HG02759 (cell line): ENCODE results near the gene MYO9B.

ENCODE experiments used
- ATAC-seq: cut with Tn5 transposase; IDR thresholded peaks from one replicate; pipeline ENCODE4 v1.9.1; 2021; ENCODE audit warnings: mild to moderate bottlenecking, moderate library complexity; ENCODE audit not compliant: unreplicated experiment

MYO9B gene

GRCh38 chr19:17075035-17075863 is at the start of gene MYO9B, which contains the start of gene HAUS8:
Gene MYO9B (plus strand): TSS chr19:17075777. CDS start chr19:17101718, 25,941 bp downstream.
Gene HAUS8 (minus strand): TSS chr19:17075452. CDS start chr19:17075422, 30 bp downstream.
- ATAC-seq, result peak; percentile 78

DNA sequence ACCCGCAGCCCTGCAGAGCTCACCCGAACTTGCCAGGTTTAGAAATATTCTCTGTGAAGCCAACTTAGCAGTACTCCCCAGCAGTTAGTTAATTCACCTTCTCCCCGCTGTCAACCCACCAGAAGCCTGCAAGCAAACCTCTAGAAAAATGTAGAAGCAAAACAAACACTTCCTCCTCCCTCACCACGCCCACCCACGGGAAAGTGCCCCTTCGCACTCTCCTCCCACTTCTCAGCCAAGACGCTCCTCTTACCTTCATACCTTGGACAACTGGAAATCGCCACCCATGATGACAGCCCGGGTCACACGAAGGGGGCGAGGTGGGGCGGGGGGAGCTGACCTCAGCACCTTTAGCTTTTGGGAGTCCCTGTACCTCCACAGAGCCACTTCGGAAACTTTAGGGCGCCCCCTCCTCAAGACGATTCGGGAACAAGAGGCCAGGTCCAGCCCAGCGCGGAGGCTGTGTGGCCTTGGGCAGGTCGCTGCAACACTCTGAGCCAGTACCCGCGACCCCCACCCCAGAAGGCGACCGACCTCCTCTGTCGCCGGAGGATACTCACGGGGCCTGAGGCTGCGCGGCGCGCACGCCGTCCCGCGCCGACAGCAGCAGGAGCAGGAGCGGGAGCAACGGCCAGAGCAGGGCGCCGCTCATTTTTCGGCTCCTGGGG is 49.5 kb upstream of the MYO9B start:
- no peak for ATAC-seq

DNA sequence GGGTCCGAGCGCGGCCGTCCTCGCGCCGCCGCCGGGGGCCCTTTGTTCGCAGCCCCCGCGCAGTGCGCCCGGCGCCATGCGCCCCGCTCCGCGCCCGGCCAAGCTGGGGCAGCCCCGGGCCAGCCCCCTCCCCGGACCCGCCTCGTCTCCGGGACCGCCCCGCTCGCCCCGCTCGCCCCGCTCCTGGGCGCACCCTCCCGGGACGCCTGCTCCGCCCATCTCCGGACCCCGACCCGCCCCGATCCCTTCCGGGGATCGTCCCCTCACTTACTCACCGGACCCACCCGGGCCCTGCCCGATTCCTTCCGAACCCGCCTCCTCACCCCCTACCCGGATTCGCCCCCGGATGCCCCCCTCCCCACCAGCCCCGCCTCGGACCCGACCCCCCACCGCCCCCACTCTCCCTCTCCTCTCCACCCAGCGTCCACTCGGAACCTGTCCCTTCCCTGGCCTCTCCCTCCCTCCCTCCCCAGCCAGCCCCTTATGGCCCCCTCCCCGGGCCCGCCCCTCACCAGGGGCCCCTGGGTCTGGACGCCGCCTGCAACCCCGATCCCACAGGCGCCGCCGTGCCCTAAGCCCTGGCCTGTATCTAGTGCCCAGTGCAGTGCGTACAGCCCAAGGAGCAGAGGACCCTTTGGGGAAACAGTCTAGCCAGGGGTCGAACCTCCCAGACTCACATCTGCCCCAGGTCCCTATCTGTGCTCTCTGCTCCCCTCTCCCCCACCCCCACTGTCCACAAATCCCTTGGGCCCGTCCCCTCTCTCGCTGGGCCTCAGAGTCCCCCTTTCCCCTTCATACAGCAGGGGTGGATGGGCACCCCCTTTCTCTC is 48.7 kb upstream of the MYO9B start, which contains the start of gene CPAMD8:
TSS of gene CPAMD8 (minus strand) at position 105 of the 829 bp plus-strand sequence. CDS start 168 bp downstream, outside the sequence.
- ATAC-seq, result no peak

DNA sequence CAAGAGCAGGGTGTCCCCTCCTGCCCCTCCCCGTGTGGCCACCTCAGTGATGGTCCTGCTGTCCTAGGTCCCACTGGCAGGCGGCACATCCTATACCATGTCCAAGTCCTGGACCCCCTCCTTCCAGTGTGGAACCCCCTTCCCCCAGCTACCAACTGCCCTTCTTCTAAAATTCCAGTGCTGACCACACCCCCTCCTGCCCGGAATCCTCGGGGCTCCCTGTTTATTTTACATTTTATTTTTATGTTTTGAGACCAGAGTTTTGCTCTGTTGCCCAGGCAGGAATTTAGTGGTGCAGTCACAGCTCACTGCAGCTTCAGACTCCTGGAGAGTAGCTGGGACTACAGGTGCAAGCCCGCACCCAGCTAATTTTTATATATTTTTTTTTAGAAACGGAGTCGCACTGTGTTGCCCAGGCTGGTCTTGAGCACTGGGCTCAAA is 48.0 kb upstream of the MYO9B start:
- no peak for ATAC-seq

GRCh38 chr19:17031741-17032140 is 43.8 kb upstream of the MYO9B start:
- no peak for ATAC-seq

DNA sequence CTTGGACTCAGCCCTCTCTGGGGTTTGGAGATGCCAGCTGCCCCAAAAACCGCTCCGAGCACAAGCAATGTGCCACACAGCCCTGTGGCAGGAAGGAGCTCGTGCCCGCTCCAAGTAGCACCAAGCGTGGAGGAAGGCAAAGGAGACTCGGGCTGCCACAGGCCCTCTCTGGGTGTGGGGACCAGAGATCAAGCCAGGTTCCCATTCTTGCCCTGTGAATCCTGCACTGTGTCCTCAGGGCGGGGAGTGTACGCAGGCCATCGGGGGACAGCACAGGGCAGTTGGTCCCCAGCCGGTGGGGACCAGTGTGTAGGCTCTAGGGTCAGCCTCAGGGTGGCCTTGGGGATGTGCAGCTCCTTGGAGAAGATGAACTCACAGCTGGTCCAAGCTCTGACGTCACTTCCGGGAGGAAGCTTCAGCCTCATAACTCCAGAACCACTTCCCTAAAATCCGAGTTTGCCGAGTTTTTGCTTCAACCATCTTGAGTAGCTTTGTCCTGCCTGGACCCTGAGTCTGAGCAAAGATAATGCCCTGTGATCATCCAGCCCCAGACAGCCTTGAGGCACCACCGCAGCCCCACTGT is 39.6 kb upstream of the MYO9B start:
- ATAC-seq, result no peak

DNA sequence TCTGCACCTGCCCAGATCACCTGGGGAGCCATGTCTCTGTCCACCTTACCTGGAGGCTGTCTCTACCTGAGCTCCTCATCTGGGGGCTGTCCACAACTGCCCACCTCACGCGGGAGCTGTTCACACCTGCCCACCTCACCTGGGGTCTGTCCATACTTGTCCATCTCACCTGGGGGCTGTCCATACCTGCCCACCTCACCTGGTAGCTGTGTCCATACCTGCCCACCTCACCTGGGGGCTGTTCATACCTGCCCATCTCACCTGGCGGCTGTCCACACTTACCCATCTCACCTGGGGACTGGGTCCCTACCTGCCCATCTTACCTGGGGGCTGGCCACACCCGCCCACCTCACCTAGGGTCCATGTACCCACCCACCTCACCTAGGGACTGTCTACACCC is 38.9 kb upstream of the MYO9B start:
- no peak for ATAC-seq

GRCh38 chr19:17037184-17037583 is 38.4 kb upstream of the MYO9B start:
- ATAC-seq, result no peak

DNA sequence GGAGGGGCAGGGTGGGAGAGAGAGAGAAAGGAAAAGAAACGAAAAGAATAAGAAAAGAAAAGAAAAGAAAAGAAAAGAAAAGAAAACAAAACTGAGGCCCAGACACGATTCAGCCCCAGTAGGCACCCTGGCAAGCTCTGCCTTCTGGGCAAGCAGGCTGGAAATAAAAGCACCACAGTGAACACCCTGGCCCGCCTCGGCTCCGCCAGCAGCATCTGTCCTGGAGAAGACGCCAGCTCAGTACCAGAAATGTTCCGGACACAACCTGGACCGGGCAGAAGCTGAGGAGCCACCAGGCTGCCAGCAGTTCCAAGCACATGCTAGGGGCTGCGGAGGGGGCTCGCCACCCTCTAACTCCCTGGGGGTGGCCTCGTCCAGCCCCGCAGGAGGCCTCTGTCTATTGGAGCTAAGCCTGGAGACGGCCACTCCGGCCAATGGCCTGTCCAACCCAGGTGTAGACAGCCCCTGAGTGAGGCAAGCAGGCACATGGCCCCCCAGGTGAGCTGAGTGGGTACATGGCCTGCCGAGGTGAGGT is 37.5 kb upstream of the MYO9B start:
- no peak for ATAC-seq

GRCh38 chr19:17041976-17042375 is 33.6 kb upstream of the MYO9B start:
- ATAC-seq, result no peak

- ATAC-seq, result no peak
Observed at GRCh38 chr19:17043744-17044143, 31.8 kb upstream of the MYO9B start.

DNA sequence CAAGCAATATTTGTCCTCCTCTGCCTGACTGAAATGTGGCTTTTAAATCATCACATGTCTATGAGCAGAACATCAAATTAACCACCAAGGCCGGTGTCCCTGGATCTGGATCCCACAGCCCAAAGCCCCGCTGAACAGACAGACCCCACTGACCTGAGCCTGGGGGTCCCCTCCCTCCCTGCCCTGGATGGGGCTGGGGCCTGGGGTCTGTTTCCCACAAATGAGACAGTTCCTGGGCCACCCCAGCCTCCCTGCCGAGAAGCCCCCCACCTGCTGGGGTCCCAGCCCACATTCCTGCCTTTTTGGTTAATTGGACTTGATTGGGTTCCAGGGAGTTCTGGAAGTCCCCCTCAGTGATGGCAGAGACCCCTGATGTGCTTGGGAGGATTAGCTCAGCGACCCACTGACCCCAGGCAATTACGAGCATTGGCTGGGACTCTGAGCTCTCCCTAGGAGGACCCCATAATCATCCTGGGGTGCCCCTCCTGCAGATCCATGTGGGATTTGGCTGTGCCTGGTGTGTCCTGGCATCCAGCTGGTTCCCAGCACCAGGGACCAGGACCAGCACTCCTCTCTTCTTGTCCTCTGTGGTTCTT is 29.6 kb upstream of the MYO9B start:
- no peak for ATAC-seq

DNA sequence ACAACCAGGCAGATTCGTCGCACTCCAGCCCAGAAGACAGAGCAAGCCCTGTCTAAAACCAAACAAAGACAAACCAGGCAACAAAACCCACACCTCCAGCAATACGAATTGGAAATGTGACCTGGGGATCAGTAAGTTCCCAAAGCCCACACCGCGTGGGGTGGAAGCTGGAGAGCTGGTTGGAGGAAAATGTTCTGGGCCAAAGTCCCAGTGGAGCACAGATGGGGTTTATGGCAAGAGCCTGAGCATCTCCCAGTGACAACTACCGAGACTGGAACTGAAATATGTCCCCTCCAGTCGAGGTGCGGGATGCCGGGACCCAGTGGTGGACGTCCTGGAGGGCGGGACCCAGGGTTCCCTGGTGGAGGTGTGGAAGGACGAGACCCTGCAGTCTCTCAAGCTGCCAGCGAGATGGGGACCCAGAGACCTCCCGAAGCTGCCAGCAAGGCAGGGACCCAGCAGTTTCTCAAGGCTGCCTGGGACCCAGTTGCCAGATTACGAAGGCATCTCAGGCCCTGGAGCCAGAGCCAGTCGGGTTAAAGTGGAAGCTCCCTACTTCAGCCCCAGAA is 26.6 kb upstream of the MYO9B start:
- no peak for ATAC-seq

DNA sequence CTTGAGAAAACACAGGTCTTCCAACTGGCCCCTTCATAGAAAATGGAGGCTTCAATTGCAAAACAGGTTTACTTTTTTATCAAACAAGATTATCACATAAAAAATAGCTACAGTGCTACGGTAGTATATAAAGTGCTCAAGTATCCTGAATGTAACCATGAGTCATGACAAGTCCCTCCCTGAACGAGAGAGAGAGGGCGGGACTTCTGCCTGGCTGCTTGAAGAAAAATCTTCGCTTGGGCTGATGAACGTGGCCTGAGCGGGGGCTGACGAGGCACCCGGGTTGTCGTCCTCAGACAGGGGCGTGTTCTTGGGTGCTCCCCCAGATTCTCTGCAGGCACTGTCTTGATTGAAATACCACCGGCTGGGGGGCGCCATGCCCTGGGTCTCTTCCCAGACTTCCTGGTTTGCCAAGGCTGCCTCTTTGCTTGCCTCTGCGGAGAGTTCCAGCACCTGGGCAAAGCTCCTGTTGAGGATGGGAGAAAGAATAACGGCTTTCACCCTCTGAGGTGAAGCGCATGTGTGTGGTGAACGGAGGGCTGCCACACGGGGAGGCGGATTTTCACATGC is 25.8 kb upstream of the MYO9B start:
- no peak for ATAC-seq

- ATAC-seq, result no peak
Observed at GRCh38 chr19:17052439-17052838, 23.1 kb upstream of the MYO9B start.

- ATAC-seq, result no peak
Observed at GRCh38 chr19:17054746-17055145, 20.8 kb upstream of the MYO9B start.

DNA sequence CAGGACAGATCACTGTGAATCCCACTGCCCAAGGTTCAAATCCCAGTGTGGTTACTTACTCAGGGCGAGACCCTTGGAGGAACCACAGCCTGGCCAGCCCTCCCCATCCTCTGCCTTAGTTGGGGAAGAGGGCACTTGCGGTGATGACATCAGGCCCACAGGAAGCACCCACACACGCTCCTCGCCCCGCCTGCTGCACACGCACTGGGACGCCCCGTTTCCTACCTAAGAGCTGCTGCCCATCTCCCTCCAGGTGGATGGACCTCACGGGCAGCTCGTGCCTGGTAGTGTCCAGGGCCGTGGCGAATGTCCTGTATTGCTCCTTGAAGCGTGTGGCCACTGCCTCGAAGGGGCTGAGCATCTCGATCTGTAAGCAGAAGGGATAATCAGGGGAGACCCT is 19.9 kb upstream of the MYO9B start:
- ATAC-seq, result no peak

DNA sequence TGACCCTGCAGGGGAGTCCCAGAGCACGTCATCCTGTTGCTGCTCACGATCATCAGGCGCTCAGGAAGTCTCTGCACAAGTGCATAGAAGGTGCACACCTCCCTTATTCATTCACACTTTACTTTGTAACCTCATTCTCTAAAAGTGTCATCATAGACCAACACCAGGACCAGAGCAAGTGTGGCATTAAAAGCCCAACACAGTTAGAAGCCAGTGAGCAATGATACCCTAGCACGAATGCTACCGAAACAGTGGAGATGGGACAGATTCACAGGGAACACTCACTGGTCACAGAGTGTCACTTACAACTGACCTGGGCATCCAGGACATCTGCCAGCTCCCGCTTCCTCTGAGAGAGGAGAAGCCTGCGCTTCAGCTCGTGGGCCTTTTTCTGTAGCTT is 17.3 kb upstream of the MYO9B start:
- ATAC-seq, result no peak

- ATAC-seq, result no peak
Observed at GRCh38 chr19:17060802-17061201, 14.8 kb upstream of the MYO9B start.
